MM.1S (cell line): ENCODE data around the gene SEL1L3.

Experiments used
- DNase-seq: peaks from one replicate; pipeline ENCODE4 v3.0.0-alpha.2; 2015
- H2AFZ ChIP-seq: fragments of 300-600 bp; sonication (generic); 2 replicates; pipeline ENCODE4 v1.6.0; 2016; ENCODE audit warnings: antibody characterized with exemption, low read length
- H3F3A ChIP-seq: fragments of 300-600 bp; sonication (generic); 2 replicates; pipeline ENCODE4 v1.6.1; 2016; ENCODE audit warnings: mild to moderate bottlenecking, antibody characterized with exemption, low read length, moderate library complexity, mixed read lengths; ENCODE audit not compliant: insufficient read depth
- H3K27ac ChIP-seq: fragments of 300-600 bp; sonication (generic); 2 replicates; pipeline ENCODE4 v1.5.1; 2016; ENCODE audit warnings: mild to moderate bottlenecking, low read length
- H3K27me3 ChIP-seq: fragments of 300-600 bp; sonication (generic); replicated peaks from 2 replicates; pipeline ENCODE4 v1.6.0; 2016; ENCODE audit warnings: low read length; ENCODE audit not compliant: insufficient read depth
- H3K36me3 ChIP-seq: fragments of 300-600 bp; sonication (generic); replicated peaks from 2 replicates; pipeline ENCODE4 v1.6.1; 2016; ENCODE audit warnings: mild to moderate bottlenecking, low read length, mixed read lengths; ENCODE audit not compliant: insufficient read depth
- H3K4me1 ChIP-seq: fragments of 300-600 bp; sonication (generic); 2 replicates; pipeline ENCODE4 v1.6.1; 2016; ENCODE audit warnings: low read length, mixed read lengths
- H3K4me2 ChIP-seq: fragments of 300-600 bp; sonication (generic); 2 replicates; pipeline ENCODE4 v1.6.0; 2016; ENCODE audit warnings: low read depth, low read length
- H3K4me3 ChIP-seq: fragments of 300-600 bp; sonication (generic); 2 replicates; pipeline ENCODE4 v1.5.1; 2016; ENCODE audit warnings: low read length, mixed read lengths
- H3K79me2 ChIP-seq: fragments of 300-600 bp; sonication (generic); 2 replicates; pipeline ENCODE4 v1.6.1; 2016; ENCODE audit warnings: mixed run types, low read length, mixed read lengths
- H3K9ac ChIP-seq: fragments of 300-600 bp; sonication (generic); 2 replicates; pipeline ENCODE4 v1.6.1; 2016; ENCODE audit warnings: low read length, mixed read lengths
- H3K9me2 ChIP-seq: fragments of 300-600 bp; sonication (generic); replicated peaks from 2 replicates; pipeline ENCODE4 v1.6.1; 2016; ENCODE audit warnings: mild to moderate bottlenecking, low read length, mixed read lengths; ENCODE audit not compliant: insufficient read depth
- H3K9me3 ChIP-seq: fragments of 300-600 bp; sonication (generic); replicated peaks from 2 replicates; pipeline ENCODE4 v1.6.1; 2016; ENCODE audit warnings: mild to moderate bottlenecking, low read length, mixed read lengths; ENCODE audit not compliant: insufficient read depth
- H4K20me1 ChIP-seq: fragments of 300-600 bp; sonication (generic); 2 replicates; pipeline ENCODE4 v1.6.1; 2016; ENCODE audit warnings: mild to moderate bottlenecking, low read length, moderate library complexity, mixed read lengths; ENCODE audit not compliant: insufficient read depth
- EZH2 ChIP-seq: fragments of 300-600 bp; sonication (generic); optimal IDR thresholded peaks from 2 replicates; pipeline ENCODE3; 2017; ENCODE audit warnings: low read depth, mild to moderate bottlenecking, antibody characterized with exemption, low read length, mixed read lengths
- EZH2phosphoT487 ChIP-seq: fragments of 300-600 bp; sonication (generic); IDR thresholded peaks from 2 replicates; pipeline ENCODE4 v1.6.1; 2018; ENCODE audit warnings: antibody characterized with exemption, low read length
- TF ChIP-seq, protein P1 (sequence below): fragments of 300-600 bp; sonication (generic); IDR thresholded peaks from 2 replicates; pipeline ENCODE4 v1.5.1; 2016; ENCODE audit warnings: antibody characterized with exemption, low read length, mixed read lengths

Gene SEL1L3

DNA sequence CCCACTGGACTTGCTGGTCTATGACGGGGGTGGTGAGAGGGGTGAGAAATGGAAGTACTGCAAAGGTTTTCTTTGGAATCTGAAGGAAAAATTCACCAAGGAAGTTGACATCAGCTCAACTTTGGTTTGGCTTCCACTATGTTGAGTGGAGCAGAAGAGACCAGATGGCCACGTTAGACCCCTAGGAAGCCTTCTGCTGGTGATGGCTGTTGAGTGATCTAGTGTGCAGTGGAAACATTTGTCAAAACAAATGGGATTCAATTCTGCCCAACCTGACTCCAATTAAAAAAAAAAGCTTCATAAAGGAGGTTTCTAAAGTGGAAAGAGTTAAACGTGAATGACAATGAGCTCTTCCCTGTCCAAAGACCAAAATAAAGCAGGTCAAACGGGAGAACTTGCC lies 25.7 kb downstream of the SEL1L3 start:
- H3K79me2 ChIP-seq, result peaks cover 87% of the 10 kb centered on the region
- no peaks in the 10 kb centered on the region for H3K9me2 ChIP-seq
- H3K27me3 ChIP-seq, result no peaks in the 10 kb centered on the region
- H3K27ac ChIP-seq, result no peak overlapping the region
- H3K4me2 ChIP-seq, result no peak overlapping the region
- H3K9ac ChIP-seq, result no peak overlapping the region
- no peak for DNase-seq
- H3K36me3 ChIP-seq, result no peaks in the 10 kb centered on the region
- no peaks in the 10 kb centered on the region for H3K9me3 ChIP-seq
- no peak overlapping the region for H2AFZ ChIP-seq
- H4K20me1 ChIP-seq, result no peaks in the 10 kb centered on the region
- H3F3A ChIP-seq, result no peaks in the 10 kb centered on the region
- H3K4me3 ChIP-seq, result no peak overlapping the region
- peaks cover 5% of the 10 kb centered on the region; the same call in 1 of the 2 replicates for H3K4me1 ChIP-seq
- TF ChIP-seq, protein P1, sequence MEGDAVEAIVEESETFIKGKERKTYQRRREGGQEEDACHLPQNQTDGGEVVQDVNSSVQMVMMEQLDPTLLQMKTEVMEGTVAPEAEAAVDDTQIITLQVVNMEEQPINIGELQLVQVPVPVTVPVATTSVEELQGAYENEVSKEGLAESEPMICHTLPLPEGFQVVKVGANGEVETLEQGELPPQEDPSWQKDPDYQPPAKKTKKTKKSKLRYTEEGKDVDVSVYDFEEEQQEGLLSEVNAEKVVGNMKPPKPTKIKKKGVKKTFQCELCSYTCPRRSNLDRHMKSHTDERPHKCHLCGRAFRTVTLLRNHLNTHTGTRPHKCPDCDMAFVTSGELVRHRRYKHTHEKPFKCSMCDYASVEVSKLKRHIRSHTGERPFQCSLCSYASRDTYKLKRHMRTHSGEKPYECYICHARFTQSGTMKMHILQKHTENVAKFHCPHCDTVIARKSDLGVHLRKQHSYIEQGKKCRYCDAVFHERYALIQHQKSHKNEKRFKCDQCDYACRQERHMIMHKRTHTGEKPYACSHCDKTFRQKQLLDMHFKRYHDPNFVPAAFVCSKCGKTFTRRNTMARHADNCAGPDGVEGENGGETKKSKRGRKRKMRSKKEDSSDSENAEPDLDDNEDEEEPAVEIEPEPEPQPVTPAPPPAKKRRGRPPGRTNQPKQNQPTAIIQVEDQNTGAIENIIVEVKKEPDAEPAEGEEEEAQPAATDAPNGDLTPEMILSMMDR, result no peak
- no peak for TF ChIP-seq EZH2phosphoT487
- TF ChIP-seq EZH2, result no peak

DNA sequence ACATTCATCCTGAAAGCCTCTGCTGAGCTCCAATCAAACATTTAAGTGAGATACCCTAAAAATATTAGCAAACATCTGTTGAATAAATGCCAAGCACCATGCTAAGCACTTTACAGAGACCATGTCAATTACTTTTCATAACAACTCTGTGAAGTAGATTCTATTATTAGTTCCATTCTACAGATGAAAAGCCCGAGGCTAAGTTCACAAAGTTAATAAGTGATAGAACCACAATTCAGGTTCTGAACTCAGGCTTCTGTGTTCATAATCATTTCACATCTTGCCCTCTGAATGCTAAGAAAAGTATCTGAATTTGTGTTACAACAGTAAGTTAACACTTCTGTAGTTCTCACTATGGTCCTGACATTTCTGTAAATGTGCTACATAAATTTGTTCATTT lies 27.4 kb downstream of the SEL1L3 start:
- H3K79me2 ChIP-seq, result peaks cover 72% of the 10 kb centered on the region
- H3K4me1 ChIP-seq, result no peaks in the 10 kb centered on the region
- no peaks in the 10 kb centered on the region for H3K36me3 ChIP-seq
- H3F3A ChIP-seq, result no peaks in the 10 kb centered on the region
- TF ChIP-seq EZH2 (no peak), EZH2phosphoT487 (no peak)
- TF ChIP-seq, protein P1, result no peak
- no peaks in the 10 kb centered on the region for H3K9me3 ChIP-seq
- H3K9ac ChIP-seq, result no peak overlapping the region
- H4K20me1 ChIP-seq, result no peaks in the 10 kb centered on the region
- H3K9me2 ChIP-seq, result no peaks in the 10 kb centered on the region
- no peak overlapping the region for H3K4me2 ChIP-seq
- no peak overlapping the region for H2AFZ ChIP-seq
- DNase-seq, result no peak
- H3K4me3 ChIP-seq, result no peak overlapping the region
- H3K27me3 ChIP-seq, result no peaks in the 10 kb centered on the region
- H3K27ac ChIP-seq, result no peak overlapping the region

DNA sequence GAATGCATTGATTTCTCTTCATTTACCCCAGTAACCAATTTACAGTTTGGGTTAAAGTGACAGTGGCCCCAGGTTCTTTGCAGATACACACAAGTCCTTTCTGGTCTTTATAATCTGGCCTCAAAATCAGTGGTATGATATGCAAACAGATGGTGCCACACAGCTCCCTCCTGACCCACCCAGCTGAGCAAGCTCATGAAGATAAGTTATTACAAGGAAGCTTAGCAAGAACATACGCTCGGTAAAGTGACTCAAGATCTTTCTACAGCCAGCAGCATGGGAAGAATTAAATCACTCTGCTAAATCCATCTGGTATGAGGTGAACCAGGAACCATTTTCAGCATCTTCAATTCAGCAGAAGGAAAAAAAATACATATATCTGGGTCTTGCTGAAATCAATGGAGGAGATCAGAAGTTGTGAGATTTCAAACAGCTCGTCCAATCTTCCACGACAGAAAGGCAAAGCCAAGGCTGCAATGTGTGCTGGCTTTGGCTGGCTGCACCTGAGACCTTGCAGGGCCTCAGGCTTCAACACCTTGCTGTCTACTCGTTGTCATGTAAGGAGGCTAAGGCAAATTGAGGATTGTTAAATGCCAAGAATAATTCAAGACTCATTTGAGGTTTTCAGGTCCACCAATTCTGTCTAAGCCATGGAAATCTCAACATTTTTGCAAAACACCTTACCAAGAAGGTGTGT lies 28.2 kb downstream of the SEL1L3 start:
- Histone ChIP-seq H3K4me3 (no peak overlapping the region), H3K9me2 (no peaks in the 10 kb centered on the region), H2AFZ (no peak overlapping the region), H3F3A (no peaks in the 10 kb centered on the region), H3K9me3 (no peaks in the 10 kb centered on the region), H3K79me2 (peaks cover 64% of the 10 kb centered on the region), H4K20me1 (no peaks in the 10 kb centered on the region), H3K9ac (no peak overlapping the region), H3K4me2 (no peak overlapping the region), H3K27ac (no peak overlapping the region), H3K4me1 (no peaks in the 10 kb centered on the region), H3K27me3 (no peaks in the 10 kb centered on the region), H3K36me3 (no peaks in the 10 kb centered on the region)
- no peak for TF ChIP-seq EZH2
- DNase-seq, result no peak

DNA sequence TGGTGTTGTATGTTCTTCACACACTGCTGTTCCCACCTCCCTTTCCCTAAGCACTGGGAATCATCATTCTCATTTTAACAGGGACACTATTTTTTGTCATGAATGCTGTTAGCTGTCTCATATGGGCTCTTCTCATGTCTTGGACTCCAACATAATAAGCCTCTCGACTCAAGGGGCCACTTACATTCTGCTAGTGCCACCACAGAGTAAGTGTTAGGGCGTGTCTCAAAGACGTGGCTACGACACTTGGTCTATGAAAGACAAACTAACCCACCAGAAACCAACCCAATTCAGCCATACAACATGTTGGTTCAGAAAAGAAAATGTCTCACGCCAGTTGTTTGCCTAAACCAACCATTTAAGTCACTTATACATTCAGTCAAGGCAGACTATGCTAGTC lies 32.2 kb downstream of the SEL1L3 start:
- Histone ChIP-seq H3K4me3 (no peak overlapping the region), H2AFZ (no peak overlapping the region), H3K27ac (no peak overlapping the region), H3K9ac (no peak overlapping the region), H3K9me2 (no peaks in the 10 kb centered on the region), H3F3A (no peaks in the 10 kb centered on the region), H3K36me3 (no peaks in the 10 kb centered on the region), H3K4me1 (no peaks in the 10 kb centered on the region), H3K9me3 (no peaks in the 10 kb centered on the region), H3K4me2 (no peak overlapping the region), H3K27me3 (no peaks in the 10 kb centered on the region), H4K20me1 (no peaks in the 10 kb centered on the region), H3K79me2 (peaks cover 28% of the 10 kb centered on the region)
- DNase-seq, result no peak
- TF ChIP-seq, protein P1, result no peak
- TF ChIP-seq EZH2 (no peak), EZH2phosphoT487 (no peak)
